ENCODE data around the gene TPRG1. TPM values are rescaled to one million over a fixed set of nuclear protein-coding genes. Genes with fewer than 3 reads are reported as not detected.

Gene TPRG1
- total RNA-seq, 4 donors from 2014 or later = 18.9 to 46.2 (median 36.9) TPM

DNA sequence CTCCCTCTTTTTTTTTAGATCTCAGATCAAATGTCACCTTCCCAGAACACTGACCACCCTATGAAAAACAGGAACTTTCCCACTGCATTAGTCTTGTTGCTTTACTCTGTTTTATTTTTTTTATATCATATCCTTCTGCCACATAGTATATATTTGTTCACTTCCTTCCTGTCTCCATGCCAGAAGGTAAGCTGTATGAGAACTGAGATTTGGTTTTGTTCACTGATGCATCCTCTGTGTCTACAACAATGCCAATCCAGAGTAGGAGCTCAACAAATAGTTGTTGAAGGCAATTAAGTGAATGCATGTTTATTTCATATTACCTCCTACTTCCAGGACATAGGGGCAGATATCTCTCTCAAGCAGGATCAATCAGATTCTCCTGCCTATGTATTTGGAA is 114.4 kb downstream of the TPRG1 start:
- intact Hi-C loops (cut with DNase I; ENCODE audit: low total_unique reads) = no loop called here
- DNase-seq (ENCODE audit: low spot score in 2 of 2) = no peak
- TF ChIP-seq, protein P1, sequence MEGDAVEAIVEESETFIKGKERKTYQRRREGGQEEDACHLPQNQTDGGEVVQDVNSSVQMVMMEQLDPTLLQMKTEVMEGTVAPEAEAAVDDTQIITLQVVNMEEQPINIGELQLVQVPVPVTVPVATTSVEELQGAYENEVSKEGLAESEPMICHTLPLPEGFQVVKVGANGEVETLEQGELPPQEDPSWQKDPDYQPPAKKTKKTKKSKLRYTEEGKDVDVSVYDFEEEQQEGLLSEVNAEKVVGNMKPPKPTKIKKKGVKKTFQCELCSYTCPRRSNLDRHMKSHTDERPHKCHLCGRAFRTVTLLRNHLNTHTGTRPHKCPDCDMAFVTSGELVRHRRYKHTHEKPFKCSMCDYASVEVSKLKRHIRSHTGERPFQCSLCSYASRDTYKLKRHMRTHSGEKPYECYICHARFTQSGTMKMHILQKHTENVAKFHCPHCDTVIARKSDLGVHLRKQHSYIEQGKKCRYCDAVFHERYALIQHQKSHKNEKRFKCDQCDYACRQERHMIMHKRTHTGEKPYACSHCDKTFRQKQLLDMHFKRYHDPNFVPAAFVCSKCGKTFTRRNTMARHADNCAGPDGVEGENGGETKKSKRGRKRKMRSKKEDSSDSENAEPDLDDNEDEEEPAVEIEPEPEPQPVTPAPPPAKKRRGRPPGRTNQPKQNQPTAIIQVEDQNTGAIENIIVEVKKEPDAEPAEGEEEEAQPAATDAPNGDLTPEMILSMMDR (IDR thresholded peaks at IDR 0.05) = no peak
- no peak for TF ChIP-seq POLR2A (IDR thresholded peaks at IDR 0.05)
- H3K4me3 ChIP-seq (ENCODE audit: low read depth, poor library complexity, severe bottlenecking) = no peak overlapping the region

DNA sequence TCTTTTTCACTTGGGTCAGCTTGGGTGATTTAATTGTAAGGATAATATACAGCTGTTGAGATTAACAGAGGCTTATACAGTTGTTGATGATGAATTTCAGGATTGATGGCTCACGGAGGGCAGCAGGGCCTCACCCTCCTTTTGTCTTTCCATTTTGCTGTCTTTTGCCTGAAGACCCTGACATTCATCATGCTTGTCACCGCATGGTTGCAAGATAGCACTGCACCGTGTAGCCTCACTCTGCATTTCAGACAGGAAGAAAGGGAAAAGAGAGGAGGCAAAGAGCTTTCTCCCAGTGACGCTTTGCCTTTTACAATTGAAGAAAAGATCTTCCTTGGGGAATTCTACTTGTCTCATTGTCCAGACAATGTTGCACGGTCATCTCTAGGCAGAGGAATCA is 115.1 kb downstream of the TPRG1 start:
- 89 to 92% methylated on average over 5 of the region's 5 CpGs for WGBS, 2 donors
- intact Hi-C loops (cut with DNase I; ENCODE audit: low total_unique reads) = no loop called here
- no peak for DNase-seq (ENCODE audit: low spot score in 2 of 2)
- H3K4me3 ChIP-seq (ENCODE audit: low read depth, poor library complexity, severe bottlenecking) = no peak overlapping the region
- no peak for TF ChIP-seq POLR2A (IDR thresholded peaks at IDR 0.05)
- TF ChIP-seq, protein P1 (IDR thresholded peaks at IDR 0.05) = no peak

DNA sequence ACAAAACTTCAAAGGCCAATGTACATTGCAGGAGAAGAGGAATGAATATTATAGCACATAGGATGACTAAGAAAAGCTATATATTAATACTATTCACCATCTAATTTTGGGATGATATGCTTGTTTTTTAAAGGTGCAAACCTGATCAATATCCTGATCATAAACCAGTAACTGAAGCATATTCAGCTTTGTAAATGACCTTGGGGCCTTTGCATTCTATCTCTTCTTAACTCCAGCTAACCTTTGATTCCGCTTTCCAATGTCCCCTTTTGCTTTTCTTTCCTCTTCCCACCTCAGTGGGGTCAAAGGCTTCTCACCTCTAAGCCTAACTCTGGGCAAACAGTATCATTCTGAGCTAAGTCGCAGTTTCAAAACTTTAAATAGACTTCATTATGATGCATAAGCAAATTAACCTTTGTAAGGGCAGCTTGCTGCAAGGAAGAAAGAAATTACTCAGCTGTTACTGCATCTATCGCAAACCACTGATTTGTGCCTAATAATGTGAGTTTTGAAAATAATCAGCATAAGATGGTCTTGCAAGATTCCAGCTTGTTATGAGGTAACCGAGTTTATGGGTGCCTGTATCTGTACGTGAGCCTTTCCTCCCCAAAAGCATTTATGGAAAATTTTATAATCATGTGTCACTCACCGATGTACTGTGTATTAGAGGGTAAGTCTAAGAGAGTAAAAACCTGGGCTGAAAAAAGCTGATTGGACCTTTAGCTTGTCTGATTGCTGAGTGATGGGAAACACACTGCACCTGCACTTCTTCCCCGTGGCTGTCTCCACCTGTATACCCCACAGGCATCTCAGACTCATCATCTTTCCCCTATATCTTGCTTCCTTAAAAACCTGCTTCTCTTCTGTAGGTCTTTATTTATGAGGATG is 116.8 kb downstream of the TPRG1 start:
- intact Hi-C loops (cut with DNase I; ENCODE audit: low total_unique reads) = no loop called here
- no peak overlapping the region for H3K4me3 ChIP-seq (ENCODE audit: low read depth, poor library complexity, severe bottlenecking)
- no peak for DNase-seq (ENCODE audit: low spot score in 2 of 2)
- WGBS, 2 donors = 58 to 68% methylated on average over 7 of the region's 7 CpGs
- no peak for TF ChIP-seq POLR2A (IDR thresholded peaks at IDR 0.05)
- TF ChIP-seq, protein P1 (IDR thresholded peaks at IDR 0.05) = no peak

DNA sequence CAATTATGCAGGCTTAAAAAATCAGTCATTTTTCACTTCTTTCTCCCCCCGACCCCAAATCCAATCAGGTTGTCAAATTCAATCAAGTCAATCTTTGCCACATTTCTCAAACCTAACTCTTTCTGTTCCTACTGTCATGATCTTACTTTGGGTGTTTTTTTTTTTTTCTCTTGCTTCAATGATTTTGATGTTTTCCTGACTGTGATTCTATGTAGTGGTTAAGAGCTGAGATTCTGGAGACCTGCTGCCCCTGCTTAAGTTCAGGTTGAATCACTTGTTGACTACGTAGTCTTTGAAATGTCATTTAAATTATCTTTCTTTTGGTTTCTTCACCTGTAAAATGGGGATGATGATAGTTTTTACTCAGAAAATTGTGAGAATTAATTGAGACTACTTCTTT is 117.5 kb downstream of the TPRG1 start:
- H3K4me3 ChIP-seq (ENCODE audit: low read depth, poor library complexity, severe bottlenecking) = no peak overlapping the region
- TF ChIP-seq, protein P1 (IDR thresholded peaks at IDR 0.05) = no peak
- no peak for TF ChIP-seq POLR2A (IDR thresholded peaks at IDR 0.05)
- intact Hi-C loops (cut with DNase I; ENCODE audit: low total_unique reads) = no loop called here
- 76 to 84% methylated on average over 2 of the region's 2 CpGs for whole genome bisulfite sequencing, 2 donors
- no peak for DNase-seq (ENCODE audit: low spot score in 2 of 2)

DNA sequence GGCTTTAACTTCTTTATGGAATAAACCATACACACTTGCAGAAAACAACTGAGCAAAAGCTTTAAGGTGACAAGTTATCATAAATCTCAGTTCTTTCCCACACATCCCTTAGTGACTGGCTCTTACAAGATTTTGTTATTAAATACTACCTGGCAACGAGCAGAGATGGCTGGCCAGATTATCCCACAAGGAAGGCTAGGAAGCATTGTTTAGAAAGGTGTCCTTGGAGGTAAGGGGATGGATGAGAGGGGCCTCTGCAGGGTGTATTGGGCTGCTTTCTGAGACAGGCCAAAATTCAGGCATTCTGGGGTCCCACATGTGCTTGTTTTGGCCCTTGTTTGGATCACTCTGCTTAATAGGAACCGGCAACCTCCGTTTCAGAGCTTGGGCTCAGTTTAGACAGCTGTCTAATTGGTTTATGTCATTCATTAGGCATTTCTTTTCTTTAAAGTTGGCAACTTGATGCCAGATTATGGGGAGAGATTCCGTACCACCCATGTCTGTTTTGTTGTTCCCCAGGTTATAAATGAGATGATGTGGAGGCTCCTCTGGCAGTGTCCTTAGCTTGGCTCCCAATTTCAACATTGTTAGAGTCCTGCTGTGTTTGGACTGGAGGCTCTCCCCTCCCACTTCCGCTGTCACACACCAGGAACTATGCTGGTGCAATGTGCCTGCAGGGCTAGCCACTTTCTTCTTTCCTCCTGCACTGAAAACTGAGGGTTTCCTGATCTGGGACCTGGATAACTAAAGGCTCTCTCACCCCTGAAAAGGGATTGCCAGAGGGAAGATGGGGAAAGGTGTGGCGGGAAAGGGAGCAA is 121.1 kb downstream of the TPRG1 start:
- intact Hi-C loops (cut with DNase I; ENCODE audit: low total_unique reads) = no loop called here
- H3K4me3 ChIP-seq (ENCODE audit: low read depth, poor library complexity, severe bottlenecking) = no peak overlapping the region
- DNase-seq (ENCODE audit: low spot score in 2 of 2) = no peak
- TF ChIP-seq POLR2A (IDR thresholded peaks at IDR 0.05) = no peak
- TF ChIP-seq, protein P1 (IDR thresholded peaks at IDR 0.05) = no peak
- 29 to 34% methylated on average over 6 of the region's 6 CpGs for WGBS, 2 donors

All from lower leg skin (tissue), 4 donors.